OCI-LY3 (cell line): ENCODE measurements around the gene RD3L.

Experiments
- CTCF ChIP-seq: fragments of 200-600, 300-600 bp; sonication (generic); IDR thresholded peaks from 2 replicates; pipeline ENCODE4 v1.5.1; 2014; ENCODE audit warnings: antibody characterized with exemption, low read length, low read depth
- EZH2phosphoT487 ChIP-seq: fragments of 200-600 bp; shearing (Covaris generic); IDR thresholded peaks from 2 replicates; pipeline ENCODE4 v1.6.1; 2018; ENCODE audit warnings: antibody characterized with exemption, mixed run types, low read depth

GRCh38 chr14:103974575-103974974, 32.2 kb upstream of the RD3L start:
- TF ChIP-seq CTCF (no peak), EZH2phosphoT487 (no peak)
